CD4-positive, alpha-beta T cell (primary cell): Measurements from ENCODE around the gene TMEM38B. TPM values are rescaled to one million over a fixed set of nuclear protein-coding genes. Genes with fewer than 3 reads are reported as not detected.

Experiments
- ATAC-seq: fragments of 200-7000 bp; cut with Tn5 transposase; one replicate; pipeline ENCODE4 v1.10.0; 2022; ENCODE audit warnings: mild to moderate bottlenecking; ENCODE audit not compliant: poor library complexity
- CTCF ChIA-PET: fragments of 350-600 bp; sonication (Branson Sonifier 250); formaldehyde crosslinking; loops from one replicate; lab custom pipeline; 2021; ENCODE audit warnings: antibody characterized with exemption, inconsistent platforms; lab: Charles Lee
- POLR2A ChIA-PET: fragments of 350-600 bp; sonication (Branson Sonifier 250); formaldehyde crosslinking; loops from one replicate; lab custom pipeline; 2021; ENCODE audit warnings: antibody characterized with exemption, inconsistent platforms; lab: Charles Lee
- DNase-seq, 14 experiments: peaks; one replicate each; pipeline ENCODE4 v3.0.0-alpha.2; 2013 to 2020; ENCODE audit warnings: mixed read lengths in 2 of 14
- H3K27ac ChIP-seq, 2 donors: one replicate each; pipeline versions ENCODE4 v1.5.1 to v1.7.0; 2013; ENCODE audit warnings: low read length in 2 of 2, low read depth in 1 of 2, mild to moderate bottlenecking in 1 of 2
- H3K27me3 ChIP-seq, 2 experiments: 1 replicate in 1 of 2; 2 replicates in 1 of 2; pipeline versions ENCODE4 v1.6.1 to v1.7.0; 2013; ENCODE audit warnings: low read length in 2 of 2, control low read depth in 1 of 2, mild to moderate bottlenecking in 1 of 2, moderate library complexity in 1 of 2; ENCODE audit not compliant: insufficient read depth in 2 of 2, control insufficient read depth in 1 of 2
- H3K36me3 ChIP-seq: one replicate; pipeline ENCODE4 v1.6.1; 2013; ENCODE audit warnings: low read length, control low read depth; ENCODE audit not compliant: insufficient read depth
- H3K4me1 ChIP-seq: one replicate; pipeline ENCODE4 v1.6.1; 2013; ENCODE audit warnings: low read length, control low read depth; ENCODE audit not compliant: insufficient read depth
- H3K4me3 ChIP-seq: one replicate; pipeline ENCODE4 v1.5.1; 2013; ENCODE audit warnings: mild to moderate bottlenecking, low read length, moderate library complexity
- H3K9me3 ChIP-seq, 2 experiments: 1 replicate in 1 of 2; 2 replicates in 1 of 2; pipeline versions ENCODE4 v1.6.1 to v1.7.0; 2013; ENCODE audit warnings: low read length in 2 of 2, mild to moderate bottlenecking in 2 of 2, control low read depth in 1 of 2, moderate library complexity in 1 of 2; ENCODE audit not compliant: control insufficient read depth in 1 of 2, insufficient read depth in 1 of 2
- H3K27ac Mint-ChIP-seq: one replicate; pipeline ENCODE4 v1.8.0; 2020; ENCODE audit warnings: mixed read lengths
- H3K27me3 Mint-ChIP-seq: one replicate; pipeline ENCODE4 v1.8.0; 2021; ENCODE audit warnings: mixed read lengths
- H3K36me3 Mint-ChIP-seq: one replicate; pipeline ENCODE4 v1.8.0; 2021; ENCODE audit warnings: low read depth, mixed read lengths
- H3K4me1 Mint-ChIP-seq: one replicate; pipeline ENCODE4 v1.8.0; 2021; ENCODE audit warnings: low read depth, mixed read lengths
- H3K4me3 Mint-ChIP-seq: one replicate; pipeline ENCODE4 v1.8.0; 2020; ENCODE audit warnings: mild to moderate bottlenecking, mixed read lengths
- H3K9me3 Mint-ChIP-seq: one replicate; pipeline ENCODE4 v1.8.0; 2020; ENCODE audit warnings: mixed read lengths
- intact Hi-C, 2 experiments: fragments of 100-400 bp; cut with DNase I in 1 of 2; cut with micrococcal nuclease in 1 of 2; formaldehyde crosslinking; loops; one replicate each; pipeline versions ENCODE4 v1.15.1 to v1.9.0; 2023 to 2025; cut with DNase I, micrococcal nuclease
- polyA plus RNA-seq, 2 donors: library from polyadenylated mRNA; unstranded; fragments of 120-200 nt; gene quantifications; one replicate each; pipeline ENCODE4 v1.2.1, GENCODE V29; 2013
- total RNA-seq, 174 experiments: library from RNA in 2 of 174; stranded (reverse) in 2 of 174; gene quantifications; one replicate each; pipeline ENCODE4 v1.2.3 and lab custom pipeline; 2021 to 2026
- TF ChIP-seq, protein P1 (sequence below): fragments of 200-600 bp; IDR thresholded peaks from one replicate; pipeline ENCODE4 v1.8.0; 2022; ENCODE audit warnings: antibody characterized with exemption, mild to moderate bottlenecking

Gene TMEM38B, protein sequence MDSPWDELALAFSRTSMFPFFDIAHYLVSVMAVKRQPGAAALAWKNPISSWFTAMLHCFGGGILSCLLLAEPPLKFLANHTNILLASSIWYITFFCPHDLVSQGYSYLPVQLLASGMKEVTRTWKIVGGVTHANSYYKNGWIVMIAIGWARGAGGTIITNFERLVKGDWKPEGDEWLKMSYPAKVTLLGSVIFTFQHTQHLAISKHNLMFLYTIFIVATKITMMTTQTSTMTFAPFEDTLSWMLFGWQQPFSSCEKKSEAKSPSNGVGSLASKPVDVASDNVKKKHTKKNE
- total RNA-seq: 10 to 100 TPM; 12.9 to 13.9 TPM
- 6.1 TPM for polyA plus RNA-seq (2013, experiment 1 of 2)
- 7.0 TPM for polyA plus RNA-seq (2013, experiment 2 of 2)
- 10.1 to 43.6 (median 20.7) reads per million in 172 experiments for total RNA-seq (lab: John Stamatoyannopoulos, UW)

DNA sequence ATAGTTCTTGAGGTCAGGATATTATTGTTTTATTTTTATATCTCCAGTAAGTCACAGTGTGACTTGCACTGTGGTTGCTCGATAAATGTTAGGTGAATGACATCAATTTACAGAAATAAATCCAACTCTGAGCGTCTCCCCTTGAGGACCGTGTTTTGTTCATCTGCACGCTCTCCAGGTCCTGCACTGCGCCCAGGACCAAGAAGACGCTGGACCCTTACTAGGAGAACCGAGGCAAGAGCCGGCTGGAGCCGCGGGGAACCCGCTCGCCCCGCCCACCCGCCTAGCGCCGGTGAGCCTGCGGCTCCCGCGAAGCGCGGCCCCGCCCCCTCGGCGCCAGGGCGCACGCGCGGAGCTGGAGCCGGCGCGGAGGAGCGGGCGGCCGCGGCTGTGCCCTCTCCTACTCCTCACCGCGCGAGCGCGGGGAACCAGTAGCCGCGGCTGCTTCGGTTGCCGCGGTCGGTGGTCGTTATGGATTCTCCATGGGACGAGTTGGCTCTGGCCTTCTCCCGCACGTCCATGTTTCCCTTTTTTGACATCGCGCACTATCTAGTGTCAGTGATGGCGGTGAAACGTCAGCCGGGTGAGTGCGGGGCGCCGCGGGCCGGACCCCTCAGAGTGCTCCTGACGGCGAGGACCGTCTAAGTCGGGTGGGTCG lies at the start of gene TMEM38B:
TSS of gene TMEM38B (plus strand) at position 352 of the 658 bp plus-strand sequence. CDS start at position 472, 120 bp downstream.
- peak within 1 kb of the TSS; percentile 73 for H3K27ac Mint-ChIP-seq

DNA sequence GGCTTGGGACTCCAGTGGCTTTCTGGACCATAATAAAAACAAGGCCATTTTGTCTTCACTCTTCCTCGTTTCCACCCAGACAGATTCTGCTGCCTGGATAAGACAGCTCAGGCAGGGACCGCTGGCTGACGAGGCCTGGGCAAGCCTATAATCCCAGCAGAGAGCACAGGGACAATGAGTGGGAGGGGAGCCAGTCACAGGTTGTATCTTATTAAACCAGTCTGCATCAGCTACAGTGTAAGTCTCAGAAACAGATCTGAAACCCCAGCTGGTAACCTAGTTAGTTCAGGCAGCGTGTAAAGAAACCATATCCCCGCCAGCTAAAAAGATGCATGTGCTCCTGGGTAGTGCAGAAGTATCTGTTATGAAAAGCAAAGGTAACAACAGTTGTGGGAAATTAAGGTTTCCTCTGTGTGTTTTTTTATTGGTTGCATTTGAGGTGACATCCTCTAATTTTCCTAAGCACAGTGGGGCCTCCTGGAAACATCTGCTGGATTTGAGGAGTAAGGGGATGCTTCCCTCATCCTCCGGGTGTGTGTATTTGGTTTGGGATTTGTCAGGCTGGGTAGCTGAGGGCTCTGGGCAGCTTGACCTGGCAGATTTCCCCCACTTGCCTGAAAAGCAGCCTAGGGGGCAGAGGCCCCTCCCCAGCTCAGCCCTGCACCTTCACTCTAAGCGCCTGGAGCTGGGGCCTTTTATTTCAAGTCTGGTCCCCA lies 47.3 kb upstream of the TMEM38B start:
- ChIA-PET POLR2A (no interaction called here), CTCF (no interaction called here)
- intact Hi-C loops: no loop called here
- no peaks in the 10 kb centered on the region for H3K36me3 Mint-ChIP-seq
- Histone ChIP-seq H3K36me3 (no peaks in the 10 kb centered on the region), H3K4me3 (no peak overlapping the region), H3K4me1 (no peaks in the 10 kb centered on the region), H3K27ac (no peak overlapping the region), H3K9me3 (no peaks in the 10 kb centered on the region), H3K27me3 (no peaks in the 10 kb centered on the region)
- H3K9me3 Mint-ChIP-seq: no peaks in the 10 kb centered on the region
- H3K27me3 Mint-ChIP-seq: no peaks in the 10 kb centered on the region
- ATAC-seq (no peak), DNase-seq (no peak)
- H3K4me1 Mint-ChIP-seq: no peaks in the 10 kb centered on the region
- H3K27ac Mint-ChIP-seq: no peak overlapping the region
- no peak overlapping the region for H3K4me3 Mint-ChIP-seq
- TF ChIP-seq, protein P1, sequence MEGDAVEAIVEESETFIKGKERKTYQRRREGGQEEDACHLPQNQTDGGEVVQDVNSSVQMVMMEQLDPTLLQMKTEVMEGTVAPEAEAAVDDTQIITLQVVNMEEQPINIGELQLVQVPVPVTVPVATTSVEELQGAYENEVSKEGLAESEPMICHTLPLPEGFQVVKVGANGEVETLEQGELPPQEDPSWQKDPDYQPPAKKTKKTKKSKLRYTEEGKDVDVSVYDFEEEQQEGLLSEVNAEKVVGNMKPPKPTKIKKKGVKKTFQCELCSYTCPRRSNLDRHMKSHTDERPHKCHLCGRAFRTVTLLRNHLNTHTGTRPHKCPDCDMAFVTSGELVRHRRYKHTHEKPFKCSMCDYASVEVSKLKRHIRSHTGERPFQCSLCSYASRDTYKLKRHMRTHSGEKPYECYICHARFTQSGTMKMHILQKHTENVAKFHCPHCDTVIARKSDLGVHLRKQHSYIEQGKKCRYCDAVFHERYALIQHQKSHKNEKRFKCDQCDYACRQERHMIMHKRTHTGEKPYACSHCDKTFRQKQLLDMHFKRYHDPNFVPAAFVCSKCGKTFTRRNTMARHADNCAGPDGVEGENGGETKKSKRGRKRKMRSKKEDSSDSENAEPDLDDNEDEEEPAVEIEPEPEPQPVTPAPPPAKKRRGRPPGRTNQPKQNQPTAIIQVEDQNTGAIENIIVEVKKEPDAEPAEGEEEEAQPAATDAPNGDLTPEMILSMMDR: no peak

More for the DNA sequence above, at the start of gene TMEM38B:
- Mint-ChIP-seq H3K9me3 (no peaks in the 10 kb centered on the region), H3K4me1 (peaks cover 40% of the 10 kb centered on the region), H3K36me3 (peaks cover 9% of the 10 kb centered on the region), H3K4me3 (peak within 1 kb of the TSS; percentile 93), H3K27me3 (peaks cover 30% of the 10 kb centered on the region)
- Histone ChIP-seq H3K36me3 (no peaks in the 10 kb centered on the region), H3K4me1 (peaks cover 7% of the 10 kb centered on the region), H3K27ac (peak within 1 kb of the TSS in 1 of 2 donors; percentile 22), H3K27me3 (peaks cover 9 to 24% of the 10 kb centered on the region in 2 experiments), H3K4me3 (peak within 1 kb of the TSS; percentile 86), H3K9me3 (no peaks in the 10 kb centered on the region)
- ChIA-PET CTCF (interaction anchor here (2.1 kb wide), 1 partner anchor 24 kb away, joined by 8 read pairs; no protein-coding TSS in a partner anchor), POLR2A (interaction anchor here (1.2 to 1.6 kb wide), 4 partner anchors 20 to 1601 kb away, joined by 3 to 5 read pairs (median 4); partner anchors contain the start of genes SLC44A1 and SMC2)
- intact Hi-C loops: loop anchor here (5.0 to 10.0 kb wide), 4 partner anchors 247 to 1600 kb away; partner anchors contain the start of genes NIPSNAP3A (in 2 of the 2), FSD1L (in 1 of the 2), SLC44A1 (in 1 of the 2) and SMC2 (in 1 of the 2)
- DNase-seq (peak; percentile 50 to 93 (median 74)), ATAC-seq (peak; percentile 86)
- TF ChIP-seq, protein P1: no peak
